ENCODE data around the gene LYRM4. TPM values are rescaled to one million over a fixed set of nuclear protein-coding genes. Genes with fewer than 3 reads are reported as not detected.

LYRM4 gene
- total and polyA plus RNA-seq, 9 of the 15 experiments (the other 6 are each of a cell fraction or from before 2014, with no cell fraction given), result 24.2 to 69.4 (median 41.8) TPM

DNA sequence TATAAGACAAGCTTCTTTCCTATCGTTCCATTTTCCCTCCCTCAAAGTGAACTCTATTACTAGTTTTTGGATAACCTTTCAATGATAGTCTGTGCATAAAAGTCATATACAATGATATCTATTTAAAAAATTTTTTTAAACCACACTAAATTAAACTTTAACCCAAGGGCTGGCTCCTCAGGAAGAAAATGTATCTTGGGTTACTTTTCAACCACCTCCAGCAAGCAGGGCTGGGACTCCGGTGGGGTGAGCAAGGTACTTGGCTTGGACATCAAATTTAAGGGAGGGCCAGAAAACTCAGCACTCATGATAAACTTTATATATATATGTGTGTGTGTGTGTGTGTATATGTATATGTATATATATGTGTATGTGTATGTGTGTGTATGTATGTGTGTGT, 189.5 kb downstream of the LYRM4 start (continued):
- TF ChIP-seq, protein P1, sequence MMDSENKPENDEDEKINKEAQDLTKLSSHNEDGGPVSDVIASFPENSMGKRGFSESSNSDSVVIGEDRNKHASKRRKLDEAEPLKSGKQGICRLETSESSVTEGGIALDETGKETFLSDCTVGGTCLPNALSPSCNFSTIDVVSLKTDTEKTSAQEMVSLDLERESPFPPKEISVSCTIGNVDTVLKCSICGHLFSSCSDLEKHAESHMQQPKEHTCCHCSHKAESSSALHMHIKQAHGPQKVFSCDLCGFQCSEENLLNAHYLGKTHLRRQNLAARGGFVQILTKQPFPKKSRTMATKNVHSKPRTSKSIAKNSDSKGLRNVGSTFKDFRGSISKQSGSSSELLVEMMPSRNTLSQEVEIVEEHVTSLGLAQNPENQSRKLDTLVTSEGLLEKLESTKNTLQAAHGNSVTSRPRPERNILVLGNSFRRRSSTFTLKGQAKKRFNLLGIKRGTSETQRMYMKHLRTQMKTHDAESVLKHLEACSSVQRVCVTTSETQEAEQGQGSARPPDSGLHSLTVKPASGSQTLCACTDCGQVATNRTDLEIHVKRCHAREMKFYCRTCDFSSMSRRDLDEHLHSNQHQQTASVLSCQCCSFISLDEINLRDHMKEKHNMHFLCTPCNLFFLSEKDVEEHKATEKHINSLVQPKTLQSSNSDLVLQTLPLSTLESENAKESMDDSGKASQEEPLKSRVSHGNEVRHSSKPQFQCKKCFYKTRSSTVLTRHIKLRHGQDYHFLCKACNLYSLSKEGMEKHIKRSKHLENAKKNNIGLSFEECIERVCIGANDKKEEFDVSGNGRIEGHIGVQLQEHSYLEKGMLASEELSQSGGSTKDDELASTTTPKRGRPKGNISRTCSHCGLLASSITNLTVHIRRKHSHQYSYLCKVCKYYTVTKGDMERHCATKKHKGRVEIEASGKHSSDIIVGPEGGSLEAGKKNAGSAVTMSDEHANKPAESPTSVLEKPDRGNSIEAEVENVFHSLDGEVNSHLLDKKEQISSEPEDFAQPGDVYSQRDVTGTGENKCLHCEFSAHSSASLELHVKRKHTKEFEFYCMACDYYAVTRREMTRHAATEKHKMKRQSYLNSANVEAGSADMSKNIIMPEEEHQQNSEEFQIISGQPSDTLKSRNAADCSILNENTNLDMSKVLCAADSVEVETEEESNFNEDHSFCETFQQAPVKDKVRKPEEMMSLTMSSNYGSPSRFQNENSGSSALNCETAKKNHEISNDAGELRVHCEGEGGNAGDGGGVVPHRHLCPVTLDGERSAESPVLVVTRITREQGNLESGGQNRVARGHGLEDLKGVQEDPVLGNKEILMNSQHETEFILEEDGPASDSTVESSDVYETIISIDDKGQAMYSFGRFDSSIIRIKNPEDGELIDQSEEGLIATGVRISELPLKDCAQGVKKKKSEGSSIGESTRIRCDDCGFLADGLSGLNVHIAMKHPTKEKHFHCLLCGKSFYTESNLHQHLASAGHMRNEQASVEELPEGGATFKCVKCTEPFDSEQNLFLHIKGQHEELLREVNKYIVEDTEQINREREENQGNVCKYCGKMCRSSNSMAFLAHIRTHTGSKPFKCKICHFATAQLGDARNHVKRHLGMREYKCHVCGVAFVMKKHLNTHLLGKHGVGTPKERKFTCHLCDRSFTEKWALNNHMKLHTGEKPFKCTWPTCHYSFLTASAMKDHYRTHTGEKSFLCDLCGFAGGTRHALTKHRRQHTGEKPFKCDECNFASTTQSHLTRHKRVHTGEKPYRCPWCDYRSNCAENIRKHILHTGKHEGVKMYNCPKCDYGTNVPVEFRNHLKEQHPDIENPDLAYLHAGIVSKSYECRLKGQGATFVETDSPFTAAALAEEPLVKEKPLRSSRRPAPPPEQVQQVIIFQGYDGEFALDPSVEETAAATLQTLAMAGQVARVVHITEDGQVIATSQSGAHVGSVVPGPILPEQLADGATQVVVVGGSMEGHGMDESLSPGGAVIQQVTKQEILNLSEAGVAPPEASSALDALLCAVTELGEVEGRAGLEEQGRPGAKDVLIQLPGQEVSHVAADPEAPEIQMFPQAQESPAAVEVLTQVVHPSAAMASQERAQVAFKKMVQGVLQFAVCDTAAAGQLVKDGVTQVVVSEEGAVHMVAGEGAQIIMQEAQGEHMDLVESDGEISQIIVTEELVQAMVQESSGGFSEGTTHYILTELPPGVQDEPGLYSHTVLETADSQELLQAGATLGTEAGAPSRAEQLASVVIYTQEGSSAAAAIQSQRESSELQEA (IDR thresholded peaks at IDR 0.05; ENCODE audit: low read depth), result no peak
- TF ChIP-seq HNRNPK (IDR thresholded peaks at IDR 0.05; ENCODE audit: low read depth, low read length, poor library complexity, severe bottlenecking) (no peak), SMAD3 (CRISPR knock-in tag; conservative IDR thresholded peaks at IDR 0.05) (no peak), TCF3 (CRISPR knock-in tag; IDR thresholded peaks at IDR 0.05) (no peak), NCOA6 (IDR thresholded peaks at IDR 0.05) (no peak), MCM2 (IDR thresholded peaks at IDR 0.05; ENCODE audit: low read depth) (no peak), ZNF274 (IDR thresholded peaks at IDR 0.05; ENCODE audit: borderline replicate concordance, low read depth, low read length) (no peak), EGR1 (conservative IDR thresholded peaks at IDR 0.05) (no peak), FOXJ2 (tag; IDR thresholded peaks at IDR 0.05) (no peak)
- TF ChIP-seq, protein P2, sequence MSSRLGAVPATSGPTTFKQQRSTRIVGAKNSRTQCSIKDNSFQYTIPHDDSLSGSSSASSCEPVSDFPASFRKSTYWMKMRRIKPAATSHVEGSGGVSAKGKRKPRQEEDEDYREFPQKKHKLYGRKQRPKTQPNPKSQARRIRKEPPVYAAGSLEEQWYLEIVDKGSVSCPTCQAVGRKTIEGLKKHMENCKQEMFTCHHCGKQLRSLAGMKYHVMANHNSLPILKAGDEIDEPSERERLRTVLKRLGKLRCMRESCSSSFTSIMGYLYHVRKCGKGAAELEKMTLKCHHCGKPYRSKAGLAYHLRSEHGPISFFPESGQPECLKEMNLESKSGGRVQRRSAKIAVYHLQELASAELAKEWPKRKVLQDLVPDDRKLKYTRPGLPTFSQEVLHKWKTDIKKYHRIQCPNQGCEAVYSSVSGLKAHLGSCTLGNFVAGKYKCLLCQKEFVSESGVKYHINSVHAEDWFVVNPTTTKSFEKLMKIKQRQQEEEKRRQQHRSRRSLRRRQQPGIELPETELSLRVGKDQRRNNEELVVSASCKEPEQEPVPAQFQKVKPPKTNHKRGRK (tag; IDR thresholded peaks at IDR 0.05), result no peak

All from K562 (cell line).